Astrocyte of the cerebellum (primary cell): ENCODE results near the gene NGDN.

ENCODE experiments used
- DNase-seq: peaks from one replicate; pipeline ENCODE4 v3.0.0-alpha.2; 2011; ENCODE audit warnings: low read depth
- H3K4me3 ChIP-seq: 2 replicates; pipeline ENCODE4 v1.5.1; 2011; ENCODE audit warnings: mild to moderate bottlenecking, low read depth, low read length, moderate library complexity
- CTCF ChIP-seq: IDR thresholded peaks from 2 replicates; pipeline ENCODE4 v1.5.1; 2012; ENCODE audit warnings: low read length, low read depth, moderate library complexity, mild to moderate bottlenecking; ENCODE audit errors: missing control alignments
- in situ Hi-C: cut with HindIII; loops from 2 replicates; pipeline ENCODE4 v1.10.0; 2017; ENCODE audit warnings: low sequenced_read_pairs

NGDN gene

GRCh38 chr14:23524954-23525353 lies 55.5 kb downstream of the NGDN start:
- no peak for DNase-seq
- TF ChIP-seq CTCF: no peak
- no peak overlapping the region for H3K4me3 ChIP-seq
- in situ Hi-C loops: no loop called here

GRCh38 chr14:23525611-23526010 lies 56.1 kb downstream of the NGDN start:
- H3K4me3 ChIP-seq: no peak overlapping the region
- in situ Hi-C loops: no loop called here
- no peak for DNase-seq
- TF ChIP-seq CTCF: no peak
